GM23248 (cell line): ENCODE results near the gene PTGES.

Experiments used
- EZH2 ChIP-seq: fragments of 200-600 bp; sonication (generic); IDR thresholded peaks from 2 replicates; pipeline ENCODE4 v1.6.1; 2018; ENCODE audit warnings: antibody characterized with exemption, mild to moderate bottlenecking; ENCODE audit not compliant: insufficient read depth, poor library complexity, severe bottlenecking
- EZH2phosphoT487 ChIP-seq: fragments of 200-600 bp; sonication (generic); IDR thresholded peaks from 2 replicates; pipeline ENCODE4 v1.6.1; 2018; ENCODE audit warnings: antibody characterized with exemption, moderate library complexity, mild to moderate bottlenecking, low read depth; ENCODE audit not compliant: insufficient read depth

GRCh38 chr9:129710169-129710453, 42.7 kb downstream of the PTGES start:
- no peak for TF ChIP-seq EZH2phosphoT487
- TF ChIP-seq EZH2 = no peak
